Hematopoietic multipotent progenitor cell treated with erythropoietin and hydrocortisone succinate and interleukin-3 and kit ligand, for 8 days (in vitro differentiated cells): Measurements from ENCODE around the gene ADAMTS17.
"Not testable (repeated sequence)": the region's sequence is repeated elsewhere in the genome, so short reads cannot be mapped to it uniquely, and the experiment has no call there.

Experiments used
- DNase-seq: peaks from one replicate; pipeline ENCODE4 v3.0.0-alpha.2; 2015

ADAMTS17 gene

GRCh38 chr15:100066521-100067280, 275.1 kb downstream of the ADAMTS17 start:
- not testable (repeated sequence) for DNase-seq

DNA sequence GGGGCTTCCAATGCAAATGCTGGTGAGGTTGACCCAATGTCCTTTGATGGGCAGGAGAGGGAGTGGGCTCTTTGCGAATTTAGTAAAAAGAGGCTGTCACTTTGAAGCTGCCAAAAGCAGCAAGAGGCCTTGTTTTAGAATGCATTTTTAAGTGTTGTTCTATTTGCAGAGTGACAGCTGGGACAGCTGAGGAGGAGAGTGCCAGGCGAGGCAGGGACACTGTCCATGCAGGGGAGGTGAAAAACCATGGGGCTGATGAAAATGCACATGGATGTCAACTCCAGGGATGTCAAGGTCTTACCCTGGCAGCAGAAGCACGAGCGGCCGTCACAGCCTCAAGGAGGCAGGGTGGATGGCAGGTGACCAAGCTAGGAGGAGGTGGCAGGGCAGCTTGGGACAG, 279.8 kb downstream of the ADAMTS17 start:
- no peak for DNase-seq

DNA sequence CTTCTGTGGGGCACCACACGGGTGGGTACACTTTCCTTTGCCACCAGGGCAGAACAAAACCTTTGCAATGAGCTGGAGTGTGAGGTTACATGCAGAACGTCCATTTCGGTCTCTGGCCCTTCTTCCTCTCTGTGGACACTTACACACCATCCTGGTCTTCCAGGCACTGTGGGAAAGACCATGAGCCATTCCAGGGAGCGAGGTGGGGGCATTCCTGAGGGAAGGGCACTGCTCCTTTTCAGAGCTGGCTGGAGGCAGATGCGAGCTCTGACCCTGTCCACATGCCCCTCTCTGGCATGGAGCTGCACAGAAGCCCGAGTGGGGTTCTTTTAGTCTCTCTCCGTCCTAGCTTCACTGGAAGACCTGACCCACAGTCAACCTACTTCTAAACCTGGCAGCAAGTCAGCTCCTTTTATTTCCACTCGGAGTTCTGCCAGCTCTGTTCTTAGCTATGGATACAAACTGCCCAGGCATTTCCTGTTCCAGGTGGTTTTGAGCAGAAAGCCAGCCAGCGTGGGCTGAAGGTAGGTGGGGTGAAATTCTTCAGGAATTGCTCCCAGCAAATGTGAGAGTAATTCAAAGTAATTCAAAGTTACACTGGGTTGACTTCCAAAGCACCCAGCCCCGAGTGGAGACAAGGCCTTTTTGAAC, 281.4 kb downstream of the ADAMTS17 start:
- no peak for DNase-seq

DNA sequence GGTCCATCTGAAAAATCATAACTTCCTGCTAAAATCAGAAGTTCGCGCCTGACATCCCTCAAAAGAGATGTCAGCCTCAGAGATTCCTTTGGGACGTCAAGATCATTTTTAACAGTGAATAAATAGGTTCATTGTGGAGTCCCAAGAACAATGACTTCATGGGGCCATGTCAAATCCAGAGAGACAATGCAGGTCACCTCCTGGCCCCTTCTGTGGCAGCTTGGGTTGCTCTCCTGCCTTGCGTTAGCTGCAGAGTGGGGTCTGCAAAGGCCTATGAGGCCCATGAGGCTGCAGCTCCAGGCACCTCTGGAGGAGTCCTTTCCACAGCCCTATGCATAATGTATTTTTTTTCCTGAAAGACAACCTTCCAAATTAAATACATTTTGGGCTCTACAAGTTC, 282.3 kb downstream of the ADAMTS17 start:
- no peak for DNase-seq

DNA sequence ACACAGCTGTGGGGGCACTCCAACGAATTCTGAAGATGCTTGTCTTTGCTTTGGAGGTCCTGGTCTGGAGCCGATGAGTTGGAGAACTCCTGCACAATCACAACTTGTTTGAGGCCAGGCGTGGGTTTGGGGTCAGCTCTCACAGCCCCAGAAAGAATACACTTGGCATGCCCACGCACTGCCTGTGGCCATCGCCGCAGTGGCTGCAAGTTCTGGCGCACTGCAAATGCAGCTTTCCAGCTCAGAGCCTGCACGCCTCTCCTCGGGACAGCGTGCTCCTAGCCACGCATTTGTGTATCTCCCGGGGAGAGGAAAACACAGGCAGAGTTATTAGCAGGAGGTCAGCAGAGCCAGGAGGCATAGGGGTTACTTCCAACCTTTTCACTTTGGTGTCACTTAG, 282.7 kb downstream of the ADAMTS17 start:
- DNase-seq = no peak

GRCh38 chr15:100058458-100058857, 283.3 kb downstream of the ADAMTS17 start:
- DNase-seq = no peak

- no peak for DNase-seq
These were observed 284.5 kb downstream of the ADAMTS17 start for GRCh38 chr15:100057281-100057680.

- no peak for DNase-seq
These were observed 285.2 kb downstream of the ADAMTS17 start for GRCh38 chr15:100056411-100057072.

DNA sequence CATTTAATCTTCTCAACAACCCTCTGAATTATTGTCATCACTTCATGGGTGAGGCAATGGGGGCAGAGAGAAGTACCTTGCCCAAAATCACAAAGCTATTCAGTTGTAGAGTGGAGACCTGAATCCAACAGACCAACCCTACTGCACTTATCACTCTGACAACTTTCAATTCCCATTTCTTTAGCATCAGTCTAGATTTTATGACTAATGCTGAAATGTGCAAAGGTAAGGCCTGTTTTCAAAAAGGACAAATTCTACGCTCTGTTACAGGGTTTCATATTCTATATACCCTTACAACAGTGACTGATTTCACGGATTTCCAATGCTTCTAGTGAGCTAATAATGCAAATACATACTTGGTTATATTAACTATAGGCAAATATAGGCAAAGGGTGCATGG, 286.0 kb downstream of the ADAMTS17 start:
- DNase-seq = no peak

- DNase-seq = no peak
These were observed 287.2 kb downstream of the ADAMTS17 start for GRCh38 chr15:100054539-100054938.

DNA sequence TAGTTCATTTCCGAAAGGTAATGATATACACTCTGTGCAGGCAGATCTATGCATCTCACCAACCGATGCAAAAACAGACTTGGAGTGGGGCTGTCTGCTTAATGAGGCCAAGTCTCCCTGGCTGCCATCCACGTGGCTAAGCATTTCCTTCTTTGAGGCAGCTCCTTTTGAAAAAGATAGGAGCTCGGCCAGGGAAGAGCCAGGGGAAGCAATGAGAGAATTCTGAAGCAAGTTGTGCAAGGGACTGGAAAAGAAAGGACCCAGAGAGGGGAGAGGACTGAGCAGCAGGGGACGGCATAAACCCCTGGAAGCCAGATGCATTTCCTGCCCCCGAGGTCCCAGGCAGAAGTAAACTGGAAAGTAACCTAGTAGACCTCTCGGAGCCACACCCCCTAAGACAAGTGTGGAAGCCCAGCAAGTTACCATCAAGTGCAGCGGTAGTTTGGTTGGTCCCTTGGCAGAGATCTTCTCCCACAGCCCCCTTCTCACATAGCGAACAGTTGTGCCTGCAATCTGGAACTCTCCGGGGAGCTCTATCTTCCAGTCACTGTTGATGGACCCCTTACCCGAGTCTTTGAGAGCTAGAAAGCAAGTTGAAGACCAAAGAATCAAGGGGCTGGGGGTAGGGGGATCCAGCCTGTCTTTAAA, 288.2 kb downstream of the ADAMTS17 start:
- DNase-seq = no peak

GRCh38 chr15:100052716-100053473, 288.9 kb downstream of the ADAMTS17 start:
- DNase-seq = no peak

GRCh38 chr15:100050877-100051786, 290.6 kb downstream of the ADAMTS17 start:
- DNase-seq = no peak

- DNase-seq = no peak
These were observed 291.6 kb downstream of the ADAMTS17 start for GRCh38 chr15:100049936-100050876.

DNA sequence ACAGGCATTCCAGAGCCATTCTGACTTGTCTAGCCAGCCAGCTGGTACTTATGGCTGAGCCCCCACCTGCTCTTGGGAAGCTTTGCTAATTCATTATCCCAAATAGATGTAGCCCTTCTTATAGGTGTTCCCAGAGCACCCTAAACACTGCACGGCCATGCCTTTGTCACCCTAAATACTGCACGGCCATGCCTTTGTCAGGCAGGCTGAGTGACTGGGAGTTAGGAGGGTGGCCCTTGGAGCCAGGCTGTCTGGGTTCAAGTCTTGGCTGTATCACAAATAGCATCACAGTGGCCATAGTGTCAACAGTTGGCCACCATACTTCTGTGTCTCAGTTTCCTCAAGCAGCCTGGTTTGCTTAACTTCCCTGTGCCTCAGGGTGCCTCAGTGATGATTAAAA, 292.3 kb downstream of the ADAMTS17 start:
- DNase-seq = no peak

DNA sequence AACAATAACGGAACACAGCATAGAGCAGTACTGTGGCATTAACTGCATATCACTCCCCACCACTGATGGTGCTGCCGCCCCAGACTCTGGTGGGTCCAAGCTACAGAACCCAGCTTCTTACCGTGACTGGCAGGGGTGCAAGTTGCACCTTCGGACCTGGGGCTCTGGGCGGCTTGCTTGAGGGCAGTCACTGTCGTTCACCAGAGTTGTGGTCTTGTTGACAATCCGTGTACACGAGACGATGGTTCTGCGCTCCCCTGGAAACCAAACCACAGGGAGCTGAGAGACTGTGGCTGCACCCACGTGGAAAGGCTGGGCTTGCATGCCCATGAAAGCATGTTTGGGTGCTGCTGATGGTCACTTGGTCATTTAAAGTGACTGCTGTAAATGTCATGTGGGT, 293.0 kb downstream of the ADAMTS17 start:
- no peak for DNase-seq

DNA sequence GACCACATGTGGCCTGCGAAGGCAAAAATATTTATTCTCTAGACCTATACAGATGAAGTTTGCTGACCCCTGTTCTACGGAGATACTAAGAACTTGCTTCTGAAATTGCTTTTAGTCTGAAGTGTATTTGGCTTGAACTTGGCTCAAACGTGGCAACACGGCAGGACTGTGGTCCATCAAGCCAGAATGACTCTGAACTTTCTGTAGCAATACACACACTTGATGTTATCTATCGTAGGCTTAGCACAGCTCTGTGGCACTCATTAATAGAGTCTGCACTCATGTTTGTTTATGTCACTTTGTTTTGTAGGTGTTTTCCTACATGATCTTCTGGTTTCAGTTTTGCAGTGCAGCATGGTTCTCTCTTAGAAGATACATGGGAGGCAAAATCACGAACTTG, 298.1 kb downstream of the ADAMTS17 start:
- DNase-seq = no peak

DNA sequence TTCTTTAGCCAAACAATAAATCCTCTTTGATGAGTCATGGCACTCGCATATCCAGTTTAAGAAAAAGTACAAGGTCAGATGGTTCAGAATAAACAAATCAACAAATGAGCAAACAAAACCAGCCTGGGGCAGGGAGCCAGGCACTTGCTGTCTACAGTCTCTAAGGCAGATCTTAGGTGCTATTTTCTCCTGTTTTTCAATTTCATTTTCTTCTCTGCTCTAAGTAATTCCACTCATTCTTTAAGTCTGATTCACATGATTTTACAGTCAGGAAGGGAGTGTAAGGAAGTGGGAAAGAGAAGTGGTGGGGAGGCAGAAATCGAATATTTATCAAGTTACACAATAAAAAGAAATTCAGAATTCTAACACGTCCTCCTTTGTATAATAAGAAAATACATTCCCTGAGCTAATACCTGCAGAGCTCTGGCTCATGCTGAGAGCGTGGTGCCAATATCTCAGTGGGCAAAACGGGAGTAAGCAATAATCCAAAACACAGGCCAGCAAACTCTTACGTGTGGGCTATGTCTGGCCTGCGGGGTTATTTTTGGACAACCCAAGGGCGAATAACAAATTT, 298.6 kb downstream of the ADAMTS17 start:
- DNase-seq = no peak

- DNase-seq = no peak
These were observed 299.2 kb downstream of the ADAMTS17 start for GRCh38 chr15:100042558-100042957.
